ENCODE data around the gene KIF7.

KIF7 gene

GRCh38 chr15:89669309-89669865 lies 14.1 kb upstream of the KIF7 start:
- no peak for TF ChIP-seq EP300 (IDR thresholded peaks at IDR 0.05; ENCODE audit: borderline replicate concordance)
- TF ChIP-seq TCF12 (IDR thresholded peaks at IDR 0.05; ENCODE audit: low read depth), result no peak

GRCh38 chr15:89668171-89668570 lies 12.9 kb upstream of the KIF7 start:
- TF ChIP-seq NFIC (IDR thresholded peaks at IDR 0.05) (no peak), MAX (IDR thresholded peaks at IDR 0.05) (no peak), EGR1 (IDR thresholded peaks at IDR 0.05) (no peak), TAF1 (IDR thresholded peaks at IDR 0.05; ENCODE audit: low read depth) (no peak), TCF12 (IDR thresholded peaks at IDR 0.05; ENCODE audit: low read depth) (no peak), YY1 (IDR thresholded peaks at IDR 0.05; ENCODE audit: low read depth) (no peak), FOXM1 (IDR thresholded peaks at IDR 0.05; ENCODE audit: borderline replicate concordance, low read depth) (no peak), CREB1 (IDR thresholded peaks at IDR 0.05; ENCODE audit: low read depth) (no peak), ZBTB7A (IDR thresholded peaks at IDR 0.05; ENCODE audit: low read depth) (no peak), CEBPB (IDR thresholded peaks at IDR 0.05) (no peak), TEAD4 (IDR thresholded peaks at IDR 0.05) (no peak), EP300 (IDR thresholded peaks at IDR 0.05; ENCODE audit: borderline replicate concordance) (no peak), RAD21 (IDR thresholded peaks at IDR 0.05; ENCODE audit: low read depth) (no peak)
- TF ChIP-seq, protein P1, sequence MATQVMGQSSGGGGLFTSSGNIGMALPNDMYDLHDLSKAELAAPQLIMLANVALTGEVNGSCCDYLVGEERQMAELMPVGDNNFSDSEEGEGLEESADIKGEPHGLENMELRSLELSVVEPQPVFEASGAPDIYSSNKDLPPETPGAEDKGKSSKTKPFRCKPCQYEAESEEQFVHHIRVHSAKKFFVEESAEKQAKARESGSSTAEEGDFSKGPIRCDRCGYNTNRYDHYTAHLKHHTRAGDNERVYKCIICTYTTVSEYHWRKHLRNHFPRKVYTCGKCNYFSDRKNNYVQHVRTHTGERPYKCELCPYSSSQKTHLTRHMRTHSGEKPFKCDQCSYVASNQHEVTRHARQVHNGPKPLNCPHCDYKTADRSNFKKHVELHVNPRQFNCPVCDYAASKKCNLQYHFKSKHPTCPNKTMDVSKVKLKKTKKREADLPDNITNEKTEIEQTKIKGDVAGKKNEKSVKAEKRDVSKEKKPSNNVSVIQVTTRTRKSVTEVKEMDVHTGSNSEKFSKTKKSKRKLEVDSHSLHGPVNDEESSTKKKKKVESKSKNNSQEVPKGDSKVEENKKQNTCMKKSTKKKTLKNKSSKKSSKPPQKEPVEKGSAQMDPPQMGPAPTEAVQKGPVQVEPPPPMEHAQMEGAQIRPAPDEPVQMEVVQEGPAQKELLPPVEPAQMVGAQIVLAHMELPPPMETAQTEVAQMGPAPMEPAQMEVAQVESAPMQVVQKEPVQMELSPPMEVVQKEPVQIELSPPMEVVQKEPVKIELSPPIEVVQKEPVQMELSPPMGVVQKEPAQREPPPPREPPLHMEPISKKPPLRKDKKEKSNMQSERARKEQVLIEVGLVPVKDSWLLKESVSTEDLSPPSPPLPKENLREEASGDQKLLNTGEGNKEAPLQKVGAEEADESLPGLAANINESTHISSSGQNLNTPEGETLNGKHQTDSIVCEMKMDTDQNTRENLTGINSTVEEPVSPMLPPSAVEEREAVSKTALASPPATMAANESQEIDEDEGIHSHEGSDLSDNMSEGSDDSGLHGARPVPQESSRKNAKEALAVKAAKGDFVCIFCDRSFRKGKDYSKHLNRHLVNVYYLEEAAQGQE (IDR thresholded peaks at IDR 0.05; ENCODE audit: low read depth), result no peak
- TF ChIP-seq, protein P2, sequence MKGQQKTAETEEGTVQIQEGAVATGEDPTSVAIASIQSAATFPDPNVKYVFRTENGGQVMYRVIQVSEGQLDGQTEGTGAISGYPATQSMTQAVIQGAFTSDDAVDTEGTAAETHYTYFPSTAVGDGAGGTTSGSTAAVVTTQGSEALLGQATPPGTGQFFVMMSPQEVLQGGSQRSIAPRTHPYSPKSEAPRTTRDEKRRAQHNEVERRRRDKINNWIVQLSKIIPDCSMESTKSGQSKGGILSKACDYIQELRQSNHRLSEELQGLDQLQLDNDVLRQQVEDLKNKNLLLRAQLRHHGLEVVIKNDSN (IDR thresholded peaks at IDR 0.05), result no peak

- TF ChIP-seq EGR1 (IDR thresholded peaks at IDR 0.05), result no peak
Observed at GRCh38 chr15:89667706-89667960, 12.4 kb upstream of the KIF7 start.

DNA sequence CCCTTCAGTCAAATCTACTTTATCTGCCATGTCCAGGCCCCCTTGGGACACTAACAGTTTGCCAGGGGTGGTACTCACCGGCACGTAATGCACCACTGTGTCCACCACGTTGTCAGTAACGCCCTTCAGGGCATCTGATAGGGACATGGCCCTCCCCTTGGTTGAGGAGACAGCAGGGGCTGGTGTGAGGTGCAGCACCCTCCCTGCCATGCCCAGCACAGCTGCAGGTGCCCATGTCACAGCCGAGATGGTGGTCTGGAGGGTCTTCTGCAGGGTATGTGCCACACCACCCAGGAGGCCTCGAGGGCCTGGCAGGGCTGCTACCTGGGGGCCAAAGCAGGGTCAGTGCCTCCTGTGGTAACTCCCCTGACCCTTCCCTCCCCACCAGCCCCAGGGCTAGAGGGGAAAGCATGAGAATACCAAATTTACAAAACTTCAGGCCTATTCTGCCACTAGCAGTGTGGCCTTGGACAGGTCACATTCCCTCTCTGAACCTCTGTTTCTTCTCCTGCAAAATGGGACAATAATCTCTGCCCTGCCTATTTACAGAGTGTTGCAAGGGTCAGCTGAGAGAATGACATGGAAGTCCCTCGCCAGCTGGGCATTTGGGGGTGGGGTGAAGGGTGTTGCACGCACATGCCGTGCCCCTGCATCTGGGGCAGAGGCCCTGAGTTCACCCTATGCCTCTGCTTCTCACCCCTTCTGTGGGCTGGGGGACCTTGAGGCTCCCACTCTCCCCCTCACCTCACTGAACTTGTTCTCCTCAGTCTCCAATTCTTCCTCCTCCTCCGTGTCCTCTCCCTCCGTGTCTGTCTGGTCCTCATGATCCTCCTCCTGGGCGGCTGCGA lies 11.8 kb upstream of the KIF7 start:
- TF ChIP-seq NFIC (IDR thresholded peaks at IDR 0.05) (no peak), TEAD4 (IDR thresholded peaks at IDR 0.05) (no peak), CREB1 (IDR thresholded peaks at IDR 0.05; ENCODE audit: low read depth) (no peak), TCF12 (IDR thresholded peaks at IDR 0.05; ENCODE audit: low read depth) (no peak), RAD21 (IDR thresholded peaks at IDR 0.05; ENCODE audit: low read depth) (no peak), CEBPB (IDR thresholded peaks at IDR 0.05) (no peak), EGR1 (IDR thresholded peaks at IDR 0.05) (no peak), TAF1 (IDR thresholded peaks at IDR 0.05; ENCODE audit: low read depth) (no peak), FOXM1 (IDR thresholded peaks at IDR 0.05; ENCODE audit: borderline replicate concordance, low read depth) (no peak), EP300 (IDR thresholded peaks at IDR 0.05; ENCODE audit: borderline replicate concordance) (no peak), MAX (IDR thresholded peaks at IDR 0.05) (no peak), YY1 (IDR thresholded peaks at IDR 0.05; ENCODE audit: low read depth) (no peak), ZBTB7A (IDR thresholded peaks at IDR 0.05; ENCODE audit: low read depth) (no peak)
- TF ChIP-seq, protein P2 (IDR thresholded peaks at IDR 0.05), result no peak
- TF ChIP-seq, protein P1 (IDR thresholded peaks at IDR 0.05; ENCODE audit: low read depth), result no peak

DNA sequence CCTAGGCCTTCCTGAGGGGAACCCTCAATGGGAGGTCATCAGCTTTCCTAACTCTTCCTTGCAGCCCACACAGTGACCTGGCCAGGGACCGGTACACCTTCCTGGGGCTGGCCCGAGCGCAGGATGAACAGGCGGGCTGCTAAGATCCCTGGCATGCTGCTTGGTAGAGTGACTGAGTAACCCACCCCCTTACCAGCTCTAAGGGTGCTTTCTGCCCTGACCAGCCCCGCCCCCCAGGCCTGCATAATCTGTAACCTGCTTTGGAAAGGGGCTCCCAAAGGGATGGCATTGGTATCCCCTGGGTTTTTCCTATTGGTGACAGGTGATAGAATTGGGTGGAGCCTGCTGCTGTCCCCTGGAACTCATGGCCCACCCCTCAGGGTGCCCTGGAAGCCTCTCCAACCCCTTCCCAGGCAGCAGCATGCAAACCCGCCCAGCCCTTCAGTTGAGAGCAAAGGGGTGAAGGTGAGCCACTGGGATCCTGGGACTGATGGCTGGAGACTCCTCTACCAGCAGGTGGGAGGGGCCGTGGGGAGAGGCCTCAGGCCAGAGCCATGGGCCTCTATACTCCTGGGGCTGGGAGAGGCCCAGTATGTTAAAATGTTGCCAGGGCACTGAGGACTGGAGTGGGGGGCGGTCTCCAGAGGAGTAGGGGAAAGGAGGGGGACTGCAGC lies 11.1 kb upstream of the KIF7 start:
- TF ChIP-seq, protein P2 (IDR thresholded peaks at IDR 0.05), result no peak
- TF ChIP-seq ZBTB7A (IDR thresholded peaks at IDR 0.05; ENCODE audit: low read depth), result no peak
- TF ChIP-seq EGR1 (IDR thresholded peaks at IDR 0.05), result no peak
- no peak for TF ChIP-seq EP300 (IDR thresholded peaks at IDR 0.05; ENCODE audit: borderline replicate concordance)
- TF ChIP-seq, protein P1 (IDR thresholded peaks at IDR 0.05; ENCODE audit: low read depth), result no peak
- TF ChIP-seq RAD21 (IDR thresholded peaks at IDR 0.05; ENCODE audit: low read depth), result no peak
- no peak for TF ChIP-seq YY1 (IDR thresholded peaks at IDR 0.05; ENCODE audit: low read depth)
- no peak for TF ChIP-seq TEAD4 (IDR thresholded peaks at IDR 0.05)
- TF ChIP-seq TCF12 (IDR thresholded peaks at IDR 0.05; ENCODE audit: low read depth), result no peak
- no peak for TF ChIP-seq MAX (IDR thresholded peaks at IDR 0.05)
- no peak for TF ChIP-seq NFIC (IDR thresholded peaks at IDR 0.05)
- TF ChIP-seq CEBPB (IDR thresholded peaks at IDR 0.05), result no peak
- no peak for TF ChIP-seq CREB1 (IDR thresholded peaks at IDR 0.05; ENCODE audit: low read depth)
- TF ChIP-seq TAF1 (IDR thresholded peaks at IDR 0.05; ENCODE audit: low read depth), result no peak
- TF ChIP-seq FOXM1 (IDR thresholded peaks at IDR 0.05; ENCODE audit: borderline replicate concordance, low read depth), result no peak
